Neural cell (in vitro differentiated cells): ENCODE results near the gene ANK2. TPM values are rescaled to one million over a fixed set of nuclear protein-coding genes. Genes with fewer than 3 reads are reported as not detected.

ENCODE experiments used
- H2AFZ ChIP-seq: fragments of 200-600, 300-800 bp; sonication (generic), shearing (Covaris generic); 2 replicates; pipeline ENCODE4 v1.6.0; 2014; ENCODE audit warnings: low read depth, mild to moderate bottlenecking, antibody characterized with exemption, low read length, moderate library complexity
- H3F3A ChIP-seq: fragments of 200-600 bp; shearing (Covaris generic); 2 replicates; pipeline ENCODE4 v1.6.1; 2016; ENCODE audit warnings: mild to moderate bottlenecking, moderate library complexity, mixed read lengths, antibody characterized with exemption, low read length; ENCODE audit not compliant: insufficient read depth, poor library complexity, severe bottlenecking
- H3K27ac ChIP-seq: fragments of 200-600, 300-800 bp; sonication (generic), shearing (Covaris generic); 2 replicates; pipeline ENCODE4 v1.5.1; 2014; ENCODE audit warnings: mild to moderate bottlenecking, low read length, moderate library complexity
- H3K27me3 ChIP-seq: fragments of 300-800, 200-600 bp; sonication (generic), shearing (Covaris generic); 2 replicates; pipeline ENCODE4 v1.6.0; 2014; ENCODE audit warnings: mild to moderate bottlenecking, low read depth, low read length, moderate library complexity; ENCODE audit not compliant: insufficient read depth
- H3K36me3 ChIP-seq: fragments of 300-800, 200-600 bp; sonication (generic), shearing (Covaris generic); 2 replicates; pipeline ENCODE4 v1.5.1; 2014; ENCODE audit warnings: mild to moderate bottlenecking, antibody characterized with exemption, low read length, moderate library complexity; ENCODE audit not compliant: insufficient read depth
- H3K4me2 ChIP-seq: fragments of 300-800, 200-600 bp; sonication (generic), shearing (Covaris generic); 2 replicates; pipeline ENCODE4 v1.6.0; 2014; ENCODE audit warnings: mild to moderate bottlenecking, low read length
- H3K4me3 ChIP-seq: fragments of 300-800, 200-600 bp; sonication (generic), shearing (Covaris generic); 2 replicates; pipeline ENCODE4 v1.5.1; 2014; ENCODE audit warnings: mild to moderate bottlenecking, low read length, moderate library complexity
- H3K79me2 ChIP-seq: fragments of 200-600 bp; shearing (Covaris generic); replicated peaks from 2 replicates; pipeline ENCODE4 v1.6.0; 2014; ENCODE audit warnings: mild to moderate bottlenecking, low read length, moderate library complexity; ENCODE audit not compliant: insufficient read depth
- H3K9ac ChIP-seq: fragments of 300-800, 200-600 bp; sonication (generic), shearing (Covaris generic); 2 replicates; pipeline ENCODE4 v1.6.1; 2016; ENCODE audit warnings: mild to moderate bottlenecking, low read length, mixed read lengths
- H3K9me2 ChIP-seq: fragments of 200-600 bp; shearing (Covaris generic); 2 replicates; pipeline ENCODE4 v1.6.1; 2016; ENCODE audit warnings: mild to moderate bottlenecking, low read length, mixed read lengths; ENCODE audit not compliant: insufficient read depth
- H3K9me3 ChIP-seq: fragments of 200-600, 300-800 bp; sonication (generic), shearing (Covaris generic); 2 replicates; pipeline ENCODE4 v1.6.1; 2016; ENCODE audit warnings: mild to moderate bottlenecking, mixed run types, low read length, moderate library complexity, mixed read lengths
- H4K20me1 ChIP-seq: fragments of 200-600 bp; shearing (Covaris generic); 2 replicates; pipeline ENCODE4 v1.6.1; 2016; ENCODE audit warnings: mild to moderate bottlenecking, mixed run types; ENCODE audit not compliant: insufficient read depth
- EP300 ChIP-seq: fragments of 450-650 bp; conservative IDR thresholded peaks from 2 replicates; pipeline ENCODE4 v1.6.1; 2014; ENCODE audit warnings: antibody characterized with exemption, mild to moderate bottlenecking, moderate library complexity; ENCODE audit not compliant: poor library complexity, severe bottlenecking
- EZH2 ChIP-seq: fragments of 200-600, 300-800 bp; shearing (Covaris generic), sonication (generic); IDR thresholded peaks from 2 replicates; pipeline ENCODE4 v1.6.1; 2014; ENCODE audit warnings: antibody characterized with exemption, low read length, borderline replicate concordance, mild to moderate bottlenecking; ENCODE audit not compliant: insufficient read depth, poor library complexity, severe bottlenecking
- MXI1 ChIP-seq: fragments of 450-650 bp; conservative IDR thresholded peaks from 2 replicates; pipeline ENCODE4 v1.6.1; 2014; ENCODE audit warnings: antibody characterized with exemption, mild to moderate bottlenecking; ENCODE audit not compliant: poor library complexity, severe bottlenecking
- POLR2AphosphoS5 ChIP-seq: IDR thresholded peaks from 2 replicates; pipeline ENCODE4 v1.6.1; 2012
- RAD21 ChIP-seq: fragments of 450-650 bp; conservative IDR thresholded peaks from 2 replicates; pipeline ENCODE4 v1.6.1; 2014; ENCODE audit warnings: antibody characterized with exemption, mild to moderate bottlenecking, moderate library complexity
- SMC3 ChIP-seq: fragments of 450-650 bp; conservative IDR thresholded peaks from 2 replicates; pipeline ENCODE4 v1.6.1; 2014; ENCODE audit warnings: antibody characterized with exemption, mild to moderate bottlenecking, moderate library complexity; ENCODE audit not compliant: poor library complexity
- TAF1 ChIP-seq: IDR thresholded peaks from 2 replicates; pipeline ENCODE4 v1.6.1; 2012; ENCODE audit warnings: low read depth
- polyA plus RNA-seq: library from polyadenylated mRNA; depleted of rRNA; stranded (reverse); fragments of >200 nt; gene quantifications from 2 replicates; pipeline ENCODE4 v1.2.3, GENCODE V29; 2014
- TF ChIP-seq, protein P1 (sequence below): IDR thresholded peaks from 2 replicates; pipeline ENCODE4 v1.6.1; 2012; ENCODE audit warnings: borderline replicate concordance
- TF ChIP-seq, protein P2 (sequence below): fragments of 450-650 bp; IDR thresholded peaks from 2 replicates; pipeline ENCODE4 v1.5.1; 2014; ENCODE audit warnings: antibody characterized with exemption, mild to moderate bottlenecking, moderate library complexity; ENCODE audit not compliant: poor library complexity, severe bottlenecking

ANK2 gene
- polyA plus RNA-seq, 1 donor from 2014 or later = 52.0 TPM

DNA sequence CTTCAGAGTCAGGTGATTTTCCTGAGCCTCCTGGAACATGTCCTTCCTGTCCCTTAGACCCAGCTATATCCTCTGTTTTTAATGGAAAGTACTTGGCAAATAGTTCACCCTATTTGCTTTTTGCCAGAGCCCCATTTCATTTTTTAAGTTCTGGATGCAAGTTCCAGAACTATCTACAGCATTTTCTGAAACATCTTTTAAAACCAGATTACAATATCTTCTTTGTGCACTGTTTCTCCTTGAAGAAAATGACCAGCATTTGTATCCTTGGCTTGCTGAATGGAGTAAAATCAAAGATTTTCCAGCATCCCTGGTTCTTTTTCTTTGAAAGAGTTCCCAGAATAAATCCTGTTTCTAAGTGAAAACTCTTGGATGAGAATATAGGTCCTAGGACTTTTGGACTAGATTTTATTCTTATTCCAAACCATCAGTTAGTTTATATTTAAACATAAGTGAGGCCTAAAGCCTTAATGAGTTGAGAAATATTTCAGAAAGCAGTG is 224.3 kb downstream of the ANK2 start:
- Histone ChIP-seq H3K9ac (no peak overlapping the region), H3K9me3 (no peaks in the 10 kb centered on the region), H3K36me3 (peaks cover 10% of the 10 kb centered on the region), H3K27ac (no peak overlapping the region), H3K79me2 (no peaks in the 10 kb centered on the region), H4K20me1 (no peaks in the 10 kb centered on the region), H3F3A (no peaks in the 10 kb centered on the region), H3K4me3 (no peak overlapping the region), H2AFZ (no peak overlapping the region), H3K9me2 (no peaks in the 10 kb centered on the region), H3K27me3 (no peaks in the 10 kb centered on the region), H3K4me2 (no peak overlapping the region)
- TF ChIP-seq EP300 = no peak
- TF ChIP-seq EZH2 = no peak
- TF ChIP-seq TAF1 = no peak
- TF ChIP-seq SMC3 = no peak
- no peak for TF ChIP-seq POLR2AphosphoS5
- no peak for TF ChIP-seq RAD21
- TF ChIP-seq, protein P1, sequence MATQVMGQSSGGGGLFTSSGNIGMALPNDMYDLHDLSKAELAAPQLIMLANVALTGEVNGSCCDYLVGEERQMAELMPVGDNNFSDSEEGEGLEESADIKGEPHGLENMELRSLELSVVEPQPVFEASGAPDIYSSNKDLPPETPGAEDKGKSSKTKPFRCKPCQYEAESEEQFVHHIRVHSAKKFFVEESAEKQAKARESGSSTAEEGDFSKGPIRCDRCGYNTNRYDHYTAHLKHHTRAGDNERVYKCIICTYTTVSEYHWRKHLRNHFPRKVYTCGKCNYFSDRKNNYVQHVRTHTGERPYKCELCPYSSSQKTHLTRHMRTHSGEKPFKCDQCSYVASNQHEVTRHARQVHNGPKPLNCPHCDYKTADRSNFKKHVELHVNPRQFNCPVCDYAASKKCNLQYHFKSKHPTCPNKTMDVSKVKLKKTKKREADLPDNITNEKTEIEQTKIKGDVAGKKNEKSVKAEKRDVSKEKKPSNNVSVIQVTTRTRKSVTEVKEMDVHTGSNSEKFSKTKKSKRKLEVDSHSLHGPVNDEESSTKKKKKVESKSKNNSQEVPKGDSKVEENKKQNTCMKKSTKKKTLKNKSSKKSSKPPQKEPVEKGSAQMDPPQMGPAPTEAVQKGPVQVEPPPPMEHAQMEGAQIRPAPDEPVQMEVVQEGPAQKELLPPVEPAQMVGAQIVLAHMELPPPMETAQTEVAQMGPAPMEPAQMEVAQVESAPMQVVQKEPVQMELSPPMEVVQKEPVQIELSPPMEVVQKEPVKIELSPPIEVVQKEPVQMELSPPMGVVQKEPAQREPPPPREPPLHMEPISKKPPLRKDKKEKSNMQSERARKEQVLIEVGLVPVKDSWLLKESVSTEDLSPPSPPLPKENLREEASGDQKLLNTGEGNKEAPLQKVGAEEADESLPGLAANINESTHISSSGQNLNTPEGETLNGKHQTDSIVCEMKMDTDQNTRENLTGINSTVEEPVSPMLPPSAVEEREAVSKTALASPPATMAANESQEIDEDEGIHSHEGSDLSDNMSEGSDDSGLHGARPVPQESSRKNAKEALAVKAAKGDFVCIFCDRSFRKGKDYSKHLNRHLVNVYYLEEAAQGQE = no peak
- TF ChIP-seq MXI1 = no peak
- TF ChIP-seq, protein P2, sequence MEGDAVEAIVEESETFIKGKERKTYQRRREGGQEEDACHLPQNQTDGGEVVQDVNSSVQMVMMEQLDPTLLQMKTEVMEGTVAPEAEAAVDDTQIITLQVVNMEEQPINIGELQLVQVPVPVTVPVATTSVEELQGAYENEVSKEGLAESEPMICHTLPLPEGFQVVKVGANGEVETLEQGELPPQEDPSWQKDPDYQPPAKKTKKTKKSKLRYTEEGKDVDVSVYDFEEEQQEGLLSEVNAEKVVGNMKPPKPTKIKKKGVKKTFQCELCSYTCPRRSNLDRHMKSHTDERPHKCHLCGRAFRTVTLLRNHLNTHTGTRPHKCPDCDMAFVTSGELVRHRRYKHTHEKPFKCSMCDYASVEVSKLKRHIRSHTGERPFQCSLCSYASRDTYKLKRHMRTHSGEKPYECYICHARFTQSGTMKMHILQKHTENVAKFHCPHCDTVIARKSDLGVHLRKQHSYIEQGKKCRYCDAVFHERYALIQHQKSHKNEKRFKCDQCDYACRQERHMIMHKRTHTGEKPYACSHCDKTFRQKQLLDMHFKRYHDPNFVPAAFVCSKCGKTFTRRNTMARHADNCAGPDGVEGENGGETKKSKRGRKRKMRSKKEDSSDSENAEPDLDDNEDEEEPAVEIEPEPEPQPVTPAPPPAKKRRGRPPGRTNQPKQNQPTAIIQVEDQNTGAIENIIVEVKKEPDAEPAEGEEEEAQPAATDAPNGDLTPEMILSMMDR = no peak

DNA sequence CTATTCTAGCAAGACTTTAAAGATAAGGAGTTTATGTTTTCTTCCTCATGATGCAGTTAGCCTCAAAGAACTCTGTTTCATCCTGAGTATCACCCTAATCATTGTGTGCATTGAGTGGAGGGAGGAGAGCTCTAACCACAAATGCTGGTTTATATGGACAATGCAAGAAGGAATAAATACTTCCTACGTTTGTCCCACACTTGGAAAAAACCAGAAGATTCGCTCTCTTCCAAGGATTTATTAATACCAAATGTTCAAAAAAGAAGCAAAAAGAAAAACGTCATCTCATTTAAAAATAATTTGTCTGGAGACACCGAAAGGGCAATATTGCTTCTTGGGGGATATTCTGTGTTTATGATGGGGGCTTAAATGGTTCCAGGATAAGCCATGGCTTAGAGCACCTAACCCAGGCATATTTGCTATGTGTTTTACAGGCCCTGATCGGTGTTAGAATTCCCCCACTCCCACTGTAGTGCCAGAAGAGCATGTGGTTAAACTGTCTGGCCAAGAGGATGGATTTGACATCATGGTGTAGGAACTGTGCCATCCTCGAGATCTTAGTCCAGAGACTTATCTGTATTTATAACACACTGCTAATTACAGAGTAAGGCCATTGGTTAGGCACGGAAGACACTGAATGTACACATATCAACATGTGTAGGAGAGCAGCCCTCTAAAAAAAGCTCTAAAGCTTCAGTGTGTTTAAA is 227.2 kb downstream of the ANK2 start:
- no peak overlapping the region for H3K27ac ChIP-seq
- no peaks in the 10 kb centered on the region for H3K79me2 ChIP-seq
- no peak overlapping the region for H3K4me2 ChIP-seq
- no peak overlapping the region for H2AFZ ChIP-seq
- H3K9ac ChIP-seq = no peak overlapping the region
- H3K4me3 ChIP-seq = no peak overlapping the region
- no peak for TF ChIP-seq MXI1
- TF ChIP-seq, protein P2 = no peak
- no peak for TF ChIP-seq RAD21
- TF ChIP-seq TAF1 = no peak
- TF ChIP-seq POLR2AphosphoS5 = no peak
- TF ChIP-seq SMC3 = no peak
- no peak for TF ChIP-seq EP300
- TF ChIP-seq EZH2 = no peak
- TF ChIP-seq, protein P1 = no peak
- H3K27me3 ChIP-seq = no peaks in the 10 kb centered on the region
- H4K20me1 ChIP-seq = no peaks in the 10 kb centered on the region
- no peaks in the 10 kb centered on the region for H3K9me3 ChIP-seq
- H3K36me3 ChIP-seq = peaks cover 10% of the 10 kb centered on the region
- no peaks in the 10 kb centered on the region for H3K9me2 ChIP-seq
- H3F3A ChIP-seq = no peaks in the 10 kb centered on the region
